A673 (cell line): ENCODE data around the gene ATRNL1. TPM values are rescaled to one million over a fixed set of nuclear protein-coding genes. Genes with fewer than 3 reads are reported as not detected.

Experiments used
- BruUV-seq: library from RNA; stranded (reverse); fragments of 400-500 nt; replicated peaks from 2 replicates; lab custom pipeline; 2021; lab: Mats Ljungman, UMichigan
- CTCF ChIA-PET: fragments of 300-600 bp; sonication (Branson Sonifier 250); formaldehyde crosslinking; loops from one replicate; lab custom pipeline; 2022; ENCODE audit warnings: antibody characterized with exemption; lab: Charles Lee
- POLR2A ChIA-PET: fragments of 300-600 bp; sonication (Branson Sonifier 250); formaldehyde crosslinking; loops from one replicate; lab custom pipeline; 2022; ENCODE audit warnings: antibody characterized with exemption; ENCODE audit not compliant: low non-redundant PET; lab: Charles Lee
- DNase-seq: peaks from one replicate; pipeline ENCODE4 v3.0.0-alpha.2; 2015; ENCODE audit warnings: low spot score
- H3K27ac ChIP-seq: fragments of 200-600 bp; sonication (generic); 2 replicates; pipeline ENCODE4 v1.5.1; 2016; ENCODE audit warnings: mixed run types, low read depth, mild to moderate bottlenecking, mixed read lengths, antibody characterized with exemption, low read length; ENCODE audit not compliant: poor library complexity, severe bottlenecking
- H3K27me3 ChIP-seq: fragments of 200-600 bp; sonication (generic); replicated peaks from 2 replicates; pipeline ENCODE4 v1.6.1; 2017; ENCODE audit warnings: mixed run types, low read depth, mild to moderate bottlenecking, mixed read lengths, antibody characterized with exemption, low read length; ENCODE audit not compliant: insufficient read depth, poor library complexity
- H3K36me3 ChIP-seq: fragments of 200-600 bp; sonication (generic); 2 replicates; pipeline ENCODE4 v1.6.1; 2016; ENCODE audit warnings: mixed run types, mild to moderate bottlenecking, mixed read lengths, antibody characterized with exemption, low read length; ENCODE audit not compliant: insufficient read depth, poor library complexity, severe bottlenecking
- H3K4me1 ChIP-seq: fragments of 200-600 bp; sonication (generic); 2 replicates; pipeline ENCODE4 v1.6.1; 2017; ENCODE audit warnings: mixed run types, mild to moderate bottlenecking, mixed read lengths, antibody characterized with exemption, low read length; ENCODE audit not compliant: insufficient read depth, poor library complexity, severe bottlenecking
- H3K4me3 ChIP-seq: fragments of 200-600 bp; sonication (generic); 2 replicates; pipeline ENCODE4 v1.5.1; 2016; ENCODE audit warnings: low read depth, mixed run types, mild to moderate bottlenecking, mixed read lengths, low read length; ENCODE audit not compliant: poor library complexity, severe bottlenecking
- H3K9me3 ChIP-seq: fragments of 200-600 bp; sonication (generic); 2 replicates; pipeline ENCODE4 v1.6.1; 2016; ENCODE audit warnings: mixed run types, low read depth, mild to moderate bottlenecking, mixed read lengths, antibody characterized with exemption, low read length; ENCODE audit not compliant: poor library complexity, severe bottlenecking
- CTCF ChIP-seq: fragments of 300-800, 200-600 bp; sonication (generic); conservative IDR thresholded peaks from 2 replicates; pipeline ENCODE4 v1.5.1; 2017; ENCODE audit warnings: low read depth, mild to moderate bottlenecking, antibody characterized with exemption, low read length, moderate library complexity, mixed read lengths
- EZH2 ChIP-seq: fragments of 200-600 bp; sonication (generic); IDR thresholded peaks from 2 replicates; pipeline ENCODE4 v1.6.1; 2017; ENCODE audit warnings: borderline replicate concordance, low read depth, mild to moderate bottlenecking, mixed read lengths, antibody characterized with exemption, low read length; ENCODE audit not compliant: poor library complexity, severe bottlenecking
- intact Hi-C: fragments of 100-400 bp; cut with micrococcal nuclease; formaldehyde crosslinking; loops from one replicate; pipeline ENCODE4 v1.10.0; 2022; ENCODE audit not compliant: unreplicated experiment
- total RNA-seq: library from RNA; stranded (reverse); gene quantifications from 2 replicates; pipeline ENCODE4 v1.2.3, GENCODE V29; 2021

Gene ATRNL1
- total RNA-seq, 1 experiment from 2014 or later = 3.0 TPM

- POLR2A ChIA-PET = no interaction called here
- H3K9me3 ChIP-seq = no peaks in the 10 kb centered on the region
- no peak for DNase-seq
- CTCF ChIA-PET = no interaction called here
- intact Hi-C loops = no loop called here
- no peaks in the 10 kb centered on the region for H3K27me3 ChIP-seq
- no peak overlapping the region for H3K4me3 ChIP-seq
- no peaks in the 10 kb centered on the region for H3K36me3 ChIP-seq
- H3K4me1 ChIP-seq = no peaks in the 10 kb centered on the region
- no peak overlapping the region for H3K27ac ChIP-seq
- BruUV-seq = no TSS peak
- TF ChIP-seq EZH2 = no peak
- no peak for TF ChIP-seq CTCF
Measured at GRCh38 chr10:115957786-115958442, 864.7 kb downstream of the ATRNL1 start.

- no TSS peak for BruUV-seq
- intact Hi-C loops = no loop called here
- peak; percentile 61 for DNase-seq
- H3K36me3 ChIP-seq = no peaks in the 10 kb centered on the region
- no peaks in the 10 kb centered on the region for H3K9me3 ChIP-seq
- no peak overlapping the region for H3K4me3 ChIP-seq
- H3K27me3 ChIP-seq = no peaks in the 10 kb centered on the region
- no peak overlapping the region for H3K27ac ChIP-seq
- H3K4me1 ChIP-seq = no peaks in the 10 kb centered on the region
- CTCF ChIA-PET = interaction anchor here (0.6 kb wide), 1 partner anchor 62 kb away, joined by 5 read pairs; no protein-coding TSS in a partner anchor
- POLR2A ChIA-PET = no interaction called here
- TF ChIP-seq CTCF = peak; percentile 29; the same call in 1 of the 2 replicates
- TF ChIP-seq EZH2 = no peak
Measured at GRCh38 chr10:115963848-115964247, 870.7 kb downstream of the ATRNL1 start.

GRCh38 chr10:115964827-115965226 lies 871.7 kb downstream of the ATRNL1 start:
- ChIA-PET POLR2A (no interaction called here), CTCF (no interaction called here)
- H3K4me3 ChIP-seq = no peak overlapping the region
- H3K27ac ChIP-seq = no peak overlapping the region
- H3K36me3 ChIP-seq = no peaks in the 10 kb centered on the region
- DNase-seq = no peak
- intact Hi-C loops = no loop called here
- H3K4me1 ChIP-seq = no peaks in the 10 kb centered on the region
- TF ChIP-seq EZH2 = no peak
- no peak for TF ChIP-seq CTCF
- H3K9me3 ChIP-seq = no peaks in the 10 kb centered on the region
- BruUV-seq = no TSS peak
- H3K27me3 ChIP-seq = no peaks in the 10 kb centered on the region
